Duodenal mucosa (tissue), 2 donors: Measurements from ENCODE around the gene NFAT5.

Experiments used
- H3K27ac ChIP-seq: one replicate; pipeline ENCODE4 v1.7.0; 2013; ENCODE audit warnings: low read depth, low read length
- H3K27me3 ChIP-seq, 2 donors: one replicate each; pipeline ENCODE4 v1.7.0; 2013; ENCODE audit warnings: low read length in 2 of 2, control low read depth in 1 of 2; ENCODE audit not compliant: insufficient read depth in 2 of 2, control insufficient read depth in 1 of 2
- H3K36me3 ChIP-seq, 2 donors: one replicate each; pipeline ENCODE4 v1.7.0; 2013; ENCODE audit warnings: low read length in 2 of 2, control low read depth in 1 of 2; ENCODE audit not compliant: insufficient read depth in 2 of 2, control insufficient read depth in 1 of 2
- H3K4me1 ChIP-seq, 2 donors: one replicate each; pipeline ENCODE4 v1.7.0; 2013; ENCODE audit warnings: low read length in 2 of 2, control low read depth in 1 of 2; ENCODE audit not compliant: insufficient read depth in 2 of 2, control insufficient read depth in 1 of 2
- H3K4me3 ChIP-seq, 2 donors: one replicate each; pipeline ENCODE4 v1.7.0; 2013; ENCODE audit warnings: low read length in 2 of 2, low read depth in 1 of 2
- H3K9ac ChIP-seq, 2 donors: one replicate each; pipeline ENCODE4 v1.7.0; 2013; ENCODE audit warnings: low read length in 2 of 2, low read depth in 1 of 2
- H3K9me3 ChIP-seq, 2 donors: one replicate each; pipeline ENCODE4 v1.7.0; 2013; ENCODE audit warnings: low read length in 2 of 2, control low read depth in 1 of 2; ENCODE audit not compliant: control insufficient read depth in 1 of 2

NFAT5 gene

DNA sequence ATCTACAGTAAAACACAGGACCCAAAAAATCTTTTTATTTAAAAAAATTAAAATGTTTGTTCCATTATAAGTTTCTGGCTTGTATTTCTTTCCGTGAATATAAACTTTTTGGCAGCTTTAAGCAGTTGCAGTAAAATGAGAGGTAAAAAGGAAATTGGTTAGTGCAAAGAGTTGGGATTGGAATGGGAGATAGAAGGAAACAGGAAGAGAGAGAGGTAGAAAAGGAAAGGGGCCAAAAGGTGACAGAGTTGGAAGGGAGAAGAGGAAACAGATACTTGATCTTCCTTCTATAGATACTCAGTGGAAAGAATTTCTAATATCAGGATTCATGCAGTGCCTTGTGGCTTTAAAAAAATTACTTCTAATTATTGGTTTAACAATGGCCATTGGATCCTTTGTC, 97.1 kb downstream of the NFAT5 start:
- no peak overlapping the region for H3K27ac ChIP-seq
- no peak overlapping the region for H3K4me3 ChIP-seq
- no peaks in the 10 kb centered on the region for H3K4me1 ChIP-seq
- no peaks in the 10 kb centered on the region for H3K27me3 ChIP-seq
- H3K9ac ChIP-seq, result no peak overlapping the region
- peaks cover 0 to 17% of the 10 kb centered on the region in 2 donors for H3K36me3 ChIP-seq
- H3K9me3 ChIP-seq, result no peaks in the 10 kb centered on the region

DNA sequence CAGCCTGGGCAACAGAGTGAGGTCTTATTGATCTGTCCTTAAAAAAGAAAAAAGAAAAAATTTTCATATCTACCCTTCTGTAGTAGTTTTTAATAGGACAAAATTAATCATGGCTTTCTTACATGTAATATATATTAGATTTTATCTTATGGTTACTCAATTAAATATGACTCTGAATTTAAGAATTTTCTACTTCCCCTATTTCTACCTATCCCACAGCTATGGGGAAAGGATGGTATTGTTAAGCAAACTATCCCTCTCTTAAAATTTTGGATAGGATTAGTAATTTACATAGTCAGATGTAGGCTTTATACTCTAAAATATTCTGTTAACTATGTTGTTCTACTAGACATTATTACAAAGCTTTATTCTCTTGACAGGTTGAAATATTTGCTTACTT, 98.1 kb downstream of the NFAT5 start:
- Histone ChIP-seq H3K4me1 (no peaks in the 10 kb centered on the region), H3K27ac (no peak overlapping the region), H3K4me3 (no peak overlapping the region), H3K27me3 (no peaks in the 10 kb centered on the region), H3K9ac (no peak overlapping the region), H3K36me3 (peaks cover 0 to 10% of the 10 kb centered on the region in 2 donors), H3K9me3 (no peaks in the 10 kb centered on the region)

DNA sequence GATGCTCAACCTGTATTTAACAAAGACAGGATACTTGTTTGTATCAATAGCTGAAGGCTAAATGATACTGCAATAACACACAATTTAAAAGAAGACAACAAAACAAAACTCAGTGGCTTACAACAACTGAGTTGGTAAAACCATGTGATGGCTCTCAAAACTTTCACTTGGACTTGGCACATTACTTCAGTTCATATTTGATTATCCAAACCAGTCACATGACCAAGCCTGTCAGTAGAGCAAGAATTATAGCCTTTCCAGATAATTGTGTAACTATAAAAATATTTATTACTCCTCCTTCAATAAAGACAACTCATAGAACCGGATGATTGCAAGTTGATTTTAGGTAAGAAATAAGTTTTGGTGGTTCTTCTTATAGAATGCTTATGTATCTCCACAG, 103.8 kb downstream of the NFAT5 start:
- Histone ChIP-seq H3K36me3 (peaks cover 7 to 12% of the 10 kb centered on the region in 2 donors), H3K9ac (no peak overlapping the region), H3K4me3 (no peak overlapping the region), H3K27ac (no peak overlapping the region), H3K27me3 (no peaks in the 10 kb centered on the region), H3K4me1 (peaks cover 12 to 16% of the 10 kb centered on the region in 2 donors), H3K9me3 (no peaks in the 10 kb centered on the region)

- Histone ChIP-seq H3K27me3 (no peaks in the 10 kb centered on the region), H3K36me3 (peaks cover 14 to 20% of the 10 kb centered on the region in 2 donors), H3K4me1 (peaks cover 12 to 16% of the 10 kb centered on the region in 2 donors), H3K9ac (no peak overlapping the region), H3K27ac (no peak overlapping the region), H3K4me3 (no peak overlapping the region), H3K9me3 (no peaks in the 10 kb centered on the region)
These were observed 106.7 kb downstream of the NFAT5 start for GRCh38 chr16:69672315-69672997.

DNA sequence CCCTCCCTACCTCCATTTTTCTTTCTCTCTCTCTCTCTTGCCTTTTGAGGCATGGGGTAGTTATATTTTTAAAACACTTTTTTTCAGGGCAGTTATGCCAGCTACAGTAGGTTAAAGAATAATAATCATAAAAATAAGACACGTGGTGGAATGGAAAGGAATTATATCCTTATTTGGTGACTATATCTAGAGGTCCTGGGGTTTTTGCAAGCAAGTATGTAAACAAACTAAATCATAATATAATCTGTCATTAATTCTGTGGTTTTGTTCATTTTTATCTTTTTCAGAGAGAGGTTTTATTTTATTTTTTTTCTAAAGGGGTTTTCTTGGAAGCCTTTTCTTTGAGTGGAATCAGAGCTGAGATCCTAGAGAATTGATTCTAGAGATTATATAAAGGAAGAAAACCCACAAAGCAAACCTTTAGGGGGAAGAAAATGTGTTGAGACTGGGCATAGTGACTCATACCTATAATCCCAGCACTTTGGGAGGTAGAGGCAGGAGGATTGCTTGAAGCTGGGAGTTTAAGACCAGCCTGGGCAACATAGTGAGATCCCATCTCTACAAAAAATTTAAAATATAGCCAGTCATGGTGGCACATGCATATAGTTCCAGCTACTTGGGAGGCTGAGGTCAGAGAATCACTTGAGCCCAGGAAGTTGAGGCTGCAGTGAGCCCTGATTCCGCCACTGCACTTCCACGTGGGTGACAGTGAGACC, 107.4 kb downstream of the NFAT5 start:
- Histone ChIP-seq H3K4me1 (peaks cover 12 to 16% of the 10 kb centered on the region in 2 donors), H3K27me3 (no peaks in the 10 kb centered on the region), H3K9me3 (no peaks in the 10 kb centered on the region), H3K9ac (no peak overlapping the region), H3K36me3 (peaks cover 14 to 23% of the 10 kb centered on the region in 2 donors), H3K27ac (no peak overlapping the region), H3K4me3 (no peak overlapping the region)

DNA sequence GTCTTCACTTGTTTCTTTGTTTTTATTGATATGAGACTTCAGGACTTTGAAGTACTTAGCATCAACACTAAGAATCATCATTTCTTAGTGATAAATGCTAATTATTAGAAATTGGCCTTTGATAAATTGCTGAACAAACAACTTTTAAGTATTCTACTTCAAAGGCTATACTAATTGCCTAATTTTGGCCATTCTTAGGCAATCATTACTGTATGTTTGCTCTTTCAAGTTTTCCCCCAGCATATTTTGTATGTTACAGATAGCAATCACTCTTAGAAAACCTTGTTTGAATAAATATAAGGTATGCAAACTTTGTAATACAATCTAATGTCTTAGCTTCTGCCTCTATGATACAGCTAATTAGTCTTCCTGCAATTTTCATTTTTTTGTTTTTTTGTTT, 114.6 kb downstream of the NFAT5 start:
- Histone ChIP-seq H3K27me3 (no peaks in the 10 kb centered on the region), H3K36me3 (peaks cover 15 to 35% of the 10 kb centered on the region in 2 donors), H3K4me3 (no peak overlapping the region), H3K9ac (no peak overlapping the region), H3K4me1 (no peaks in the 10 kb centered on the region), H3K9me3 (no peaks in the 10 kb centered on the region), H3K27ac (no peak overlapping the region)

- Histone ChIP-seq H3K4me1 (no peaks in the 10 kb centered on the region), H3K4me3 (no peak overlapping the region), H3K27ac (no peak overlapping the region), H3K27me3 (no peaks in the 10 kb centered on the region), H3K9me3 (no peaks in the 10 kb centered on the region), H3K9ac (no peak overlapping the region), H3K36me3 (peaks cover 27 to 39% of the 10 kb centered on the region in 2 donors)
These were observed 122.8 kb downstream of the NFAT5 start for GRCh38 chr16:69688589-69688988.

DNA sequence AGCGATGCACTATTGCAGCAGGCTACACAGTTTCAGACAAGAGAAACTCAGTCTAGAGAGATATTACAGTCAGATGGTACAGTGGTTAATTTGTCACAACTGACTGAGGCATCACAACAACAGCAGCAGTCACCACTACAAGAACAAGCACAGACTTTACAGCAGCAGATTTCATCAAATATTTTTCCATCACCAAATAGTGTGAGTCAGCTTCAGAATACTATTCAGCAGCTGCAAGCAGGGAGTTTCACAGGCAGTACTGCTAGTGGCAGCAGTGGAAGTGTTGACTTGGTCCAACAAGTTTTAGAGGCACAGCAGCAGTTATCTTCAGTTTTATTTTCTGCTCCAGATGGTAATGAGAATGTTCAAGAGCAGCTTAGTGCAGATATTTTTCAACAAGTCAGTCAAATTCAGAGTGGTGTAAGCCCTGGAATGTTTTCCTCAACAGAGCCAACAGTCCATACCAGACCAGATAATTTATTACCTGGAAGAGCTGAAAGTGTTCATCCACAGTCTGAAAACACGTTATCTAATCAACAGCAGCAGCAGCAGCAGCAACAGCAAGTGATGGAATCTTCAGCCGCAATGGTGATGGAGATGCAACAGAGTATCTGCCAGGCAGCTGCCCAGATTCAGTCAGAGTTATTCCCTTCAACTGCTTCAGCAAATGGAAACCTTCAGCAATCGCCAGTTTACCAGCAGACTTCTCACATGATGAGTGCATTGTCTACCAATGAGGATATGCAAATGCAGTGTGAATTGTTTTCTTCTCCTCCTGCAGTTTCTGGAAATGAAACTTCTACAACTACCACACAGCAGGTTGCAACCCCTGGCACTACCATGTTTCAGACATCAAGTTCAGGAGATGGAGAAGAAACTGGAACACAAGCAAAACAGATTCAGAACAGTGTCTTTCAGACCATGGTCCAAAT, 126.5 kb downstream of the NFAT5 start:
- Histone ChIP-seq H3K9me3 (no peaks in the 10 kb centered on the region), H3K9ac (no peak overlapping the region), H3K36me3 (peaks cover 33 to 56% of the 10 kb centered on the region in 2 donors), H3K4me3 (no peak overlapping the region), H3K27me3 (no peaks in the 10 kb centered on the region), H3K4me1 (no peaks in the 10 kb centered on the region), H3K27ac (no peak overlapping the region)

DNA sequence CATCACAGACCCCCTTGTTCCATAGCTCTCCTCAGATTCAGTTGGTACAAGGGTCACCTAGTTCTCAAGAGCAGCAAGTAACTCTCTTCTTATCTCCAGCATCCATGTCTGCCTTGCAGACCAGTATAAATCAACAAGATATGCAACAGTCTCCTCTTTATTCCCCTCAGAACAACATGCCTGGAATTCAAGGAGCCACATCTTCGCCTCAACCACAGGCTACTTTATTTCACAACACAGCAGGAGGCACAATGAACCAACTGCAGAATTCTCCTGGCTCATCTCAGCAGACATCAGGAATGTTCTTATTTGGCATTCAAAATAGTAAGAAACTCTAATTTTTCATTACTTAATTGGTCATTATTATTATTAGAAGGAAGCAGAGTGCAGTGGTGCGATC, 128.2 kb downstream of the NFAT5 start:
- H3K9ac ChIP-seq, result no peak overlapping the region
- no peaks in the 10 kb centered on the region for H3K9me3 ChIP-seq
- no peaks in the 10 kb centered on the region for H3K27me3 ChIP-seq
- H3K36me3 ChIP-seq, result peaks cover 34 to 59% of the 10 kb centered on the region in 2 donors
- no peak overlapping the region for H3K27ac ChIP-seq
- H3K4me3 ChIP-seq, result no peak overlapping the region
- no peaks in the 10 kb centered on the region for H3K4me1 ChIP-seq

DNA sequence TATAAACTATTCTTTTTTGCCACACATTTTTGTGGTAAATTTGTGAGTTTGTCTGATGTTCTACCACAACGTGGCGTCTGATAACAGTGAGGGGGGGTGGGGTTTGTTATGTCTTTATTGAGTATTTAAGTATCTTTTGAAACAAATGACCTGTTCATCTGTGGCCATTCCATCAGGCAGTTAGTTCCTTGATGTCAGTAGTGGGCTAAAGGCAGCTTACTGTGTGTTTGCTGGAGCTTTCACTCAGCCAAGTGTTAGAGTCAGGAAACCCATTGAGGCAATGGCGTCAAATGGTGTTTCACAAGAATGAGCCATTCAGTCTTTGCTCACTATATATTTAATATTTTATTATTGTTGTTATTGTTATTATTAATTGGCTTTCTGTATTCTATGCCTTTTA, 132.6 kb downstream of the NFAT5 start:
- no peak overlapping the region for H3K27ac ChIP-seq
- no peaks in the 10 kb centered on the region for H3K9me3 ChIP-seq
- no peak overlapping the region for H3K9ac ChIP-seq
- H3K27me3 ChIP-seq, result no peaks in the 10 kb centered on the region
- H3K4me1 ChIP-seq, result no peaks in the 10 kb centered on the region
- H3K4me3 ChIP-seq, result no peak overlapping the region
- H3K36me3 ChIP-seq, result peaks cover 16 to 36% of the 10 kb centered on the region in 2 donors
